SU-DHL-6 (cell line): ENCODE data around the gene HYDIN.
A peak's percentile ranks its signal among the peaks of the same experiment; 100 is the strongest.

Experiments
- H2AFZ ChIP-seq: fragments of 200-600 bp; sonication (generic); 2 replicates; pipeline ENCODE4 v1.6.1; 2014; ENCODE audit warnings: low read depth, mild to moderate bottlenecking, moderate library complexity, mixed read lengths, antibody characterized with exemption, low read length; ENCODE audit not compliant: severe bottlenecking
- H3F3A ChIP-seq: fragments of 200-600 bp; shearing (Covaris generic); 2 replicates; pipeline ENCODE4 v1.6.0; 2016; ENCODE audit warnings: antibody characterized with exemption, mild to moderate bottlenecking; ENCODE audit not compliant: insufficient read depth
- H3K27ac ChIP-seq: fragments of 200-600 bp; sonication (generic); 2 replicates; pipeline ENCODE4 v1.5.1; 2016; ENCODE audit warnings: low read depth, mild to moderate bottlenecking, low read length, moderate library complexity, mixed read lengths
- H3K27me3 ChIP-seq: fragments of 200-600 bp; sonication (generic), shearing (Covaris generic); 2 replicates; pipeline ENCODE4 v1.6.0; 2014; ENCODE audit warnings: mild to moderate bottlenecking, low read length
- H3K36me3 ChIP-seq: fragments of 200-600 bp; sonication (generic); 2 replicates; pipeline ENCODE4 v1.6.1; 2014; ENCODE audit warnings: mild to moderate bottlenecking, low read length, mixed read lengths
- H3K4me2 ChIP-seq: fragments of 300-600, 200-600 bp; shearing (Covaris generic), sonication (generic); 2 replicates; pipeline ENCODE4 v1.6.0; 2014; ENCODE audit warnings: low read length, low read depth, mild to moderate bottlenecking; ENCODE audit not compliant: poor library complexity, severe bottlenecking
- H3K4me3 ChIP-seq: fragments of 200-600 bp; sonication (generic); 2 replicates; pipeline ENCODE4 v1.5.1; 2014; ENCODE audit warnings: antibody characterized with exemption, low read length, mild to moderate bottlenecking, mixed read lengths; ENCODE audit not compliant: insufficient read depth, poor library complexity, severe bottlenecking
- H3K79me2 ChIP-seq: fragments of 200-600 bp; sonication (generic); 2 replicates; pipeline ENCODE4 v1.6.1; 2014; ENCODE audit warnings: mild to moderate bottlenecking, low read length, moderate library complexity; ENCODE audit not compliant: insufficient read depth
- H3K9ac ChIP-seq: fragments of 200-600 bp; sonication (generic); 2 replicates; pipeline ENCODE4 v1.7.0; 2014; ENCODE audit warnings: mild to moderate bottlenecking, low read length
- H3K9me2 ChIP-seq: fragments of 200-600 bp; sonication (generic); replicated peaks from 2 replicates; pipeline ENCODE4 v1.6.1; 2014; ENCODE audit warnings: low read length; ENCODE audit not compliant: insufficient read depth
- H3K9me3 ChIP-seq: fragments of 200-600 bp; sonication (generic); 2 replicates; pipeline ENCODE4 v1.6.1; 2014; ENCODE audit warnings: low read length, mixed read lengths; ENCODE audit not compliant: insufficient read depth
- H4K20me1 ChIP-seq: fragments of 200-600 bp; sonication (generic); 2 replicates; pipeline ENCODE4 v1.6.1; 2014; ENCODE audit warnings: low read depth, mild to moderate bottlenecking, antibody characterized with exemption, low read length, moderate library complexity, mixed read lengths
- CTCF ChIP-seq: fragments of 200-600 bp; sonication (generic); IDR thresholded peaks from one replicate; pipeline ENCODE4 v1.5.1; 2017; ENCODE audit warnings: antibody characterized with exemption, mild to moderate bottlenecking, low read length, moderate library complexity; ENCODE audit not compliant: insufficient read depth, poor library complexity, severe bottlenecking
- EZH2phosphoT487 ChIP-seq: fragments of 200-600 bp; sonication (generic), shearing (Covaris generic); conservative IDR thresholded peaks from 2 replicates; pipeline ENCODE4 v1.6.1; 2018; ENCODE audit warnings: mild to moderate bottlenecking, antibody characterized with exemption, low read length, moderate library complexity, mixed read lengths

HYDIN gene

DNA sequence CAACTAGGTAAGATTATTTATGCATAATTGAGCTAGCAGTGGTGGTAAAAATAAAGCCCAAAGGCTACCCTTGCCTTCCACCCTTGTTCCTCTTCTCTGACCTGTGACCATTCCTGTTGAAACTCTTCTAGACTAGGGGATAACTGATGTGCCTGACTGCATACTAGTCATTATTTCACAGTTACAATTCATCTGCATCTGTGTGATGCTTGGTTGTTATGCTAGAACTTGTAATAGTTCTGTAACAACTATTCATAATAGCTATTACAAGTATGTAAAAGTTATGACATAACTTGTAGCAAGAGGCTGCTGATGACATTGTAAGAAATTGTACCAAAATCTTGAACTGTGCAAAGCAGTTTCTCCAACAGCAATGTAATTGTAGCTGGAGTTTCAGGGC is 427.2 kb downstream of the HYDIN start:
- Histone ChIP-seq H3K79me2 (peaks cover 25% of the 10 kb centered on the region), H3K9ac (no peak overlapping the region), H3K4me3 (no peak overlapping the region), H3K27me3 (no peaks in the 10 kb centered on the region), H3F3A (peaks cover 5% of the 10 kb centered on the region; the same call in 1 of the 2 replicates), H3K36me3 (no peaks in the 10 kb centered on the region), H2AFZ (no peak overlapping the region), H3K4me2 (no peak overlapping the region), H3K9me3 (no peaks in the 10 kb centered on the region), H3K9me2 (no peaks in the 10 kb centered on the region), H3K27ac (no peak overlapping the region), H4K20me1 (no peaks in the 10 kb centered on the region)
- TF ChIP-seq CTCF (no peak), EZH2phosphoT487 (no peak)

DNA sequence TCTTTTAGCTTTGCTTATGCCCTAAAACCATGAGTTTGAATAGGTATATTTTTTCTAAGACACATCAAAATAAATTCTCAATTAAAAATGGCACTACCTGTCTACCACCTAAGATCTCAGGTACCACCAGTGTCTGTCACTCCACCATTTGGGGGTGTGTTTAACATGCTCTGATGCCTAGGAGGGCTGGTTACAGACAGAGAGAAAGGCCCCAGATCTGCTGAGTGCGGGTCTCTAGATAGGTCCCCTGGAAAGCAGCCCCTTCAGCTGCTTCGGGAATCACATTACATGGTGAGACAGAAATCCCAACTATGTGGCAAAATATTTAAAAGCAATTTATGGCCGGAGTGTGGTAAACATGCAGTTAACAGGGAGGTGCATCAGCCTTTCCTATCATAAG is 428.9 kb downstream of the HYDIN start:
- peak overlapping the region; percentile 80 for H3K4me3 ChIP-seq

GRCh38 chr16:70800781-70801480 is 429.6 kb downstream of the HYDIN start, which contains the start of gene VAC14:
Gene VAC14, minus strand, starts transcription at chr16:70801158. Its CDS starts 258 bp downstream, at chr16:70800900.
- Histone ChIP-seq H3K4me3 (peak within 1 kb of the TSS; percentile 80), H3K36me3 (no peaks in the 10 kb centered on the region), H3F3A (peaks cover 5% of the 10 kb centered on the region; the same call in 1 of the 2 replicates), H3K4me2 (peak within 1 kb of the TSS; percentile 74), H3K79me2 (peaks cover 47% of the 10 kb centered on the region), H3K9me2 (no peaks in the 10 kb centered on the region), H3K27ac (peak within 1 kb of the TSS; percentile 50), H3K9ac (peak within 1 kb of the TSS; percentile 75), H4K20me1 (no peaks in the 10 kb centered on the region), H3K27me3 (no peaks in the 10 kb centered on the region), H3K9me3 (no peaks in the 10 kb centered on the region), H2AFZ (peak within 1 kb of the TSS; percentile 97)
- TF ChIP-seq CTCF, result no peak
- TF ChIP-seq EZH2phosphoT487, result no peak

More for the DNA sequence above, 428.9 kb downstream of the HYDIN start:
- Histone ChIP-seq H3K27me3 (no peaks in the 10 kb centered on the region), H2AFZ (peak overlapping the region; percentile 97), H3F3A (peaks cover 5% of the 10 kb centered on the region; the same call in 1 of the 2 replicates), H3K9ac (peak overlapping the region; percentile 75; the same call in 1 of the 2 replicates), H3K36me3 (no peaks in the 10 kb centered on the region), H4K20me1 (no peaks in the 10 kb centered on the region), H3K4me2 (peak overlapping the region; percentile 74), H3K9me3 (no peaks in the 10 kb centered on the region), H3K79me2 (peaks cover 41% of the 10 kb centered on the region), H3K27ac (no peak overlapping the region), H3K9me2 (no peaks in the 10 kb centered on the region)
- TF ChIP-seq EZH2phosphoT487 (no peak), CTCF (no peak)
